Panc1 (cell line): ENCODE results near the gene ENTPD2. TPM values are rescaled to one million over a fixed set of nuclear protein-coding genes. Genes with fewer than 3 reads are reported as not detected.

Experiments used
- ATAC-seq: fragments of 200-7000 bp; cut with Tn5 transposase; 2 replicates; pipeline ENCODE4 v1.9.1; 2020; ENCODE audit warnings: mild to moderate bottlenecking, moderate library complexity
- BruUV-seq: library from RNA; stranded (reverse); fragments of 400-500 nt; replicated peaks from 2 replicates; lab custom pipeline; 2021; lab: Mats Ljungman, UMichigan
- CTCF ChIA-PET: fragments of 300-600 bp; sonication (Branson Sonifier 250); formaldehyde crosslinking; loops from one replicate; lab custom pipeline; 2022; ENCODE audit warnings: antibody characterized with exemption; lab: Charles Lee
- POLR2A ChIA-PET: fragments of 300-600 bp; sonication (Branson Sonifier 250); formaldehyde crosslinking; loops from one replicate; lab custom pipeline; 2022; ENCODE audit warnings: antibody characterized with exemption; lab: Charles Lee
- DNase-seq: peaks from one replicate; pipeline ENCODE4 v3.0.0-alpha.2; 2010; ENCODE audit warnings: low read depth, low spot score
- H3K27ac ChIP-seq: 2 replicates; pipeline ENCODE4 v1.5.1; 2011; ENCODE audit warnings: mild to moderate bottlenecking, low read length, inconsistent platforms
- H3K27me3 ChIP-seq: fragments of 200-500 bp; sonication (Bioruptor generic); 2 replicates; pipeline ENCODE4 v1.6.0; 2014; ENCODE audit warnings: low read length, inconsistent platforms; ENCODE audit not compliant: control insufficient read depth, insufficient read depth
- H3K36me3 ChIP-seq: fragments of 200-500 bp; sonication (Bioruptor generic); 2 replicates; pipeline ENCODE4 v1.5.1; 2014; ENCODE audit warnings: inconsistent platforms, mild to moderate bottlenecking, low read length, moderate library complexity; ENCODE audit not compliant: control insufficient read depth, insufficient read depth
- H3K4me1 ChIP-seq: 2 replicates; pipeline ENCODE4 v1.5.1; 2011; ENCODE audit warnings: inconsistent platforms, mild to moderate bottlenecking, low read length, moderate library complexity; ENCODE audit not compliant: control insufficient read depth, insufficient read depth
- H3K4me3 ChIP-seq, 2 experiments: 2 replicates each; pipeline ENCODE4 v1.5.1; 2011 to 2012; ENCODE audit warnings: low read depth in 2 of 2, low read length in 2 of 2, mild to moderate bottlenecking in 2 of 2, inconsistent platforms in 1 of 2, moderate library complexity in 1 of 2
- H3K9me3 ChIP-seq: fragments of 200-500 bp; sonication (Bioruptor generic); 2 replicates; pipeline ENCODE4 v1.5.1; 2014; ENCODE audit warnings: low read depth, mild to moderate bottlenecking, inconsistent platforms, low read length, moderate library complexity; ENCODE audit not compliant: control insufficient read depth, insufficient read depth
- CTCF ChIP-seq: fragments of 450-650 bp; IDR thresholded peaks from 2 replicates; pipeline ENCODE4 v1.5.1; 2017; ENCODE audit warnings: mild to moderate bottlenecking
- POLR2AphosphoS5 ChIP-seq: IDR thresholded peaks from 2 replicates; pipeline ENCODE4 v1.6.1; 2012; ENCODE audit warnings: mild to moderate bottlenecking, low read depth, low read length, moderate library complexity
- REST ChIP-seq, 2 experiments: IDR thresholded peaks; 2 replicates each; pipeline ENCODE4 v1.6.1; 2011 to 2012; ENCODE audit warnings: low read depth in 2 of 2, control low read depth in 1 of 2, low read length in 1 of 2, mild to moderate bottlenecking in 1 of 2, moderate library complexity in 1 of 2; ENCODE audit not compliant: insufficient read depth in 1 of 2
- SIN3A ChIP-seq: IDR thresholded peaks from 2 replicates; pipeline ENCODE4 v1.6.1; 2012; ENCODE audit warnings: low read depth, mild to moderate bottlenecking, low read length, moderate library complexity, borderline replicate concordance; ENCODE audit not compliant: insufficient read depth
- TCF7L2 ChIP-seq: IDR thresholded peaks from 2 replicates; pipeline ENCODE4 v1.6.1; 2011; ENCODE audit warnings: mild to moderate bottlenecking, low read depth, low read length, inconsistent platforms
- in situ Hi-C: cut with HindIII; loops from 2 replicates; pipeline ENCODE4 v1.10.0; 2016; ENCODE audit warnings: low sequenced_read_pairs, low pct_unique_long_range_greater_than_20kb
- intact Hi-C: fragments of 100-400 bp; cut with micrococcal nuclease; formaldehyde crosslinking; loops from one replicate; pipeline ENCODE4 v1.10.0; 2022; ENCODE audit not compliant: unreplicated experiment
- total RNA-seq: library from RNA; stranded (reverse); gene quantifications from one replicate; pipeline ENCODE4 v1.2.1, GENCODE V29; 2021; ENCODE audit not compliant: unreplicated experiment

Gene ENTPD2
- total RNA-seq, 1 experiment from 2014 or later: 2.8 TPM

- peaks cover 2% of the 10 kb centered on the region; the same call in 1 of the 2 replicates for H3K4me1 ChIP-seq
- TF ChIP-seq CTCF (no peak), TCF7L2 (no peak), POLR2AphosphoS5 (no peak), REST (IDR thresholded peaks at IDR 0.05; ENCODE audit: insufficient read depth in 1 of 2, low read depth in 2 of 2, low read length in 1 of 2) (no peak)
- ChIA-PET POLR2A (no interaction called here), CTCF (no interaction called here)
- no peak overlapping the region for H3K27ac ChIP-seq
- no peak overlapping the region for H3K4me3 ChIP-seq
- intact Hi-C loops (no loop called here), in situ Hi-C loops (no loop called here)
- H3K36me3 ChIP-seq: no peaks in the 10 kb centered on the region
- no TSS peak for BruUV-seq
- H3K27me3 ChIP-seq: no peaks in the 10 kb centered on the region
- DNase-seq (no peak), ATAC-seq (no peak)
- H3K9me3 ChIP-seq: no peaks in the 10 kb centered on the region
These were observed 1.6 kb downstream of the ENTPD2 start for GRCh38 chr9:137052293-137052692.

GRCh38 chr9:137051145-137051724 is 2.6 kb downstream of the ENTPD2 start:
- Histone ChIP-seq H3K4me3 (no peak overlapping the region), H3K27me3 (no peaks in the 10 kb centered on the region), H3K9me3 (no peaks in the 10 kb centered on the region), H3K4me1 (peaks cover 2% of the 10 kb centered on the region; the same call in 1 of the 2 replicates), H3K36me3 (no peaks in the 10 kb centered on the region), H3K27ac (no peak overlapping the region)
- no peak for DNase-seq
- no TSS peak for BruUV-seq
- ChIA-PET CTCF (no interaction called here), POLR2A (no interaction called here)
- TF ChIP-seq CTCF: no peak
- TF ChIP-seq TCF7L2: no peak
- no peak for TF ChIP-seq POLR2AphosphoS5
- no peak for TF ChIP-seq SIN3A
- no peak for TF ChIP-seq REST (IDR thresholded peaks at IDR 0.05; ENCODE audit: insufficient read depth in 1 of 2, low read depth in 2 of 2, low read length in 1 of 2)
- intact Hi-C loops: no loop called here
- in situ Hi-C loops: no loop called here
- ATAC-seq: no peak
